ENCODE results near the gene ARMC6.

The ARMC6 gene

GRCh38 chr19:19064811-19065745 lies 31.7 kb downstream of the ARMC6 start:
- H3K4me3 ChIP-seq (ENCODE audit: low read depth, low read length): peak overlapping the region; percentile 69
- peak; percentile 49 for DNase-seq (ENCODE audit: low read depth)
- no peak for TF ChIP-seq CTCF (IDR thresholded peaks at IDR 0.05; ENCODE audit: low read depth, low read length)
- TF ChIP-seq MYC (IDR thresholded peaks at IDR 0.05; ENCODE audit: low read depth, low read length): no peak; the same call in 1 of the 2 replicates

DNA sequence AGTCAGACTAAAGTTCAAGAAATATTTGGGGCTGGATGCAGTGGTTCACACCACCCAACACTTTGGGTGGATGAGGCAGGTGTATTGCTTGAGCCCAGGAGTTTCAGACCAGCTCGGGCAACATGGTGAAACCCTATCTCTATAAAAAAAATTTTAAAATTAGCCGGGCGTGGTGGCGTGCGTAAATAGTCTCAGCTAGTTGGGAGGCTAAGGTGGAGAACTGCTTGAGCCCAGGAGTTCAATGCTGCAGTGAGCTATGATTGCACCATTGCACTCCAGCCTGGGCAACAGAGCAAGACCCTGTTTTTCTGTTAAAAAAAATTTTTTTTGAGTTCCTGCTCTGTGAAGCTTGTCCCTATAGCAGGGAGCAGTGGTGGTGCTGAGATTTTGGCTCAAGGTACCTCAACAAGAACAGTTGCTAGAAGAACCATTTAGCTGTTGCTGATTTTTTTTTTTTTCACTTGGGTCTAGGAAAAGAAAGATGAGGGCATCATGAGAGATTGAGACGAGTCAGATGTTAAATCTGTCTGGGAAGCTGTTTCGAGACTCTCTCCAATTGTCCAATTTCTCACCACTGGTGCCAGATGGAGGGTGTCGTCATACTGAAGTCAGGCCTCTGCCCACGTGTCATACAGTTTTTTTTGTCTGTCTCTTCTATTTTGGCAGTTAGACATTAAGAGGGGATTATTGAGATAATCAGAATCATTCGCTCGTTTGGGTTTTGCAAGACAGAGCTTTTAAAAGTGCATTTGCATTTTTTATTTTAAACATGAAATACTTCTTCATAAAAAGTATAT lies 34.1 kb downstream of the ARMC6 start:
- TF ChIP-seq POLR2A (IDR thresholded peaks at IDR 0.05; ENCODE audit: extremely low read depth, insufficient read length) (no peak), CTCF (IDR thresholded peaks at IDR 0.05; ENCODE audit: low read depth, low read length) (no peak), MAX (IDR thresholded peaks at IDR 0.05; ENCODE audit: low read depth, low read length) (no peak; the same call in 1 of the 2 replicates), MYC (IDR thresholded peaks at IDR 0.05; ENCODE audit: low read depth, low read length) (no peak)
- DNase-seq (ENCODE audit: low read depth): peak; percentile 48
- no peak overlapping the region for H3K4me3 ChIP-seq (ENCODE audit: low read depth, low read length)

DNA sequence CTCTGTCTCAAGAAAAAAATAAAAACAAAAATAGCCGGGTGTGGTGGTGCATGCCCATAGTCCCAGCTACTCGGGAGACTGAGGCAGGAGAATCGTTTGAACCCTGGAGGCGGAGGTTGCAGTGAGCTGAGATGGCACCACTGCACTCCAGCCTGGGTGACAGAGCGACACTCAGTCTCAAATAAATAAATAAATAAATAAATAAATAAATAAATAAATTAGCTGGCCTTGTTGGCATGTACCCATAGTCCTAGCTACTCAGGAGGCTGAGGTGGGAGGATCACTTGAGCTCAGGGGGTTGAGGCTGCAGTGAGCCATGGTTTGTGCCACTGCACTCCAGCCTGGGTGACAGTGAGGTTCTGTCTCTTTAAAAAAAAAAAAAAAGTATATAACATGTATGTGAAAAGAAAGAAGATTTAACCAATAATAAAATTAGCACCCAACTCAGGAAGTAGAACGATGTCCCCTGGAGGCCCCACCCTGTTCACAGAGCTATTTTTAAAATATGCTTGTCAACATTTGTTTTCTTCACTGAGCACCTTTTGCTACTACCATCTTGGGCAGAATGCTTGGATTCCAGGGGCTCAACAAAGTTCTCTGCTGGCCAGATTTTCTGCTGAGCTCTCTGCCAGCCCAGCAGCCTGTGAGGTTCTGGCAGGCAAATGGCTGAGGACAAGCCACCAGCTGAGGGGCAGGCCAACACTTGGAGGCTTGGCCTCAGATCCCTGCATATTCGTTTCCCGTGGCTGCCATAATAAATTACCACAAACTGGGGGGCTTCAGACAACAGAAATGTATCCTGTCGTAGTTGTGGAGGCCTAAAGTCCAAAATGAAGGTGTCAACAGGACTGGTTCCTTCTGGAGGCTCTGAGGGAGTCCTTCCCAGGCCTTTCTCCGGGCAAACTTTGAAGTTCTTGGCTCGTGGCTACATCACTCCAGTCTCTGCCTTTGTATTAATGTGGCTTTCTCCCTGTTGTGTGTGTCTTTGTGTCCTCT lies 35.6 kb downstream of the ARMC6 start:
- no peak for TF ChIP-seq CTCF (IDR thresholded peaks at IDR 0.05; ENCODE audit: low read depth, low read length)
- no peak for TF ChIP-seq MYC (IDR thresholded peaks at IDR 0.05; ENCODE audit: low read depth, low read length)
- TF ChIP-seq MAX (IDR thresholded peaks at IDR 0.05; ENCODE audit: low read depth, low read length): no peak
- TF ChIP-seq POLR2A (IDR thresholded peaks at IDR 0.05; ENCODE audit: extremely low read depth, insufficient read length): no peak
- DNase-seq (ENCODE audit: low read depth): no peak
- H3K4me3 ChIP-seq (ENCODE audit: low read depth, low read length): no peak overlapping the region

- TF ChIP-seq MAX (IDR thresholded peaks at IDR 0.05; ENCODE audit: low read depth, low read length) (no peak), MYC (IDR thresholded peaks at IDR 0.05; ENCODE audit: low read depth, low read length) (no peak), CTCF (IDR thresholded peaks at IDR 0.05; ENCODE audit: low read depth, low read length) (no peak), POLR2A (IDR thresholded peaks at IDR 0.05; ENCODE audit: extremely low read depth, insufficient read length) (no peak)
- no peak for DNase-seq (ENCODE audit: low read depth)
These were observed 38.5 kb downstream of the ARMC6 start for GRCh38 chr19:19071897-19072296.

DNA sequence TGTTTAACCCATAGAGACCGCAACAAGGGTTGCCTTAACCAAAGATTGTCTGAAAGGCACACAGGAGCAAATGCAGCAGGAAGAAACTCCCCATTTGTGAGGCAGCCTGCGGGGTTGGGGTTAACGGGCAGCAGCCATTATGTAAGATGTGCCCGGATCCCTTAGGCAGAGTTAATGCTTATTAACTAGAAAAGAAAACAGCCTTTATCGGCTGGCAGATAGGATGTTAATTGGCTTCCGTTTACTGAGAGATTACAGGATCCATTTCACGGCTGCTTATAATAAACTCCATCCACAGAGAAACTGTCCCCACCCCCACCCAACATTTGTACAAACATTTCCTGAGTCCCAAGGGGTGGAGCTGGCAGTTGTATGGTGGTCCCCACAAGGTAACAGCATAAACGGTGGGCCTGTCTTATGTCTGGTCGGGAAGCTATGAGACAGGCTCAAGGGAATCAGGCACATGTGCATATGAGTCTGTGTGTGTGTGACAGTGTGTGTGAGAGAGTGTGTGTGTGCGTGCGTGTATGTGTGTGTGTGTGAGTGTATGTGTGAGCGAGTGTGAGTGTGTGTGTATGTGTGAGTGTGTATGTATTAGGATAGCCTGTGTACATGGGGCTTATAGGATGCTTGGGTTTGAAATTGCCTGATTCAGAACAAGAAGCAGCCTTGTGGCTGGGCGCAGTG lies 40.9 kb downstream of the ARMC6 start:
- H3K4me3 ChIP-seq (ENCODE audit: low read depth, low read length): no peak overlapping the region
- TF ChIP-seq CTCF (IDR thresholded peaks at IDR 0.05; ENCODE audit: low read depth, low read length) (no peak), MYC (IDR thresholded peaks at IDR 0.05; ENCODE audit: low read depth, low read length) (no peak), POLR2A (IDR thresholded peaks at IDR 0.05; ENCODE audit: extremely low read depth, insufficient read length) (no peak), MAX (IDR thresholded peaks at IDR 0.05; ENCODE audit: low read depth, low read length) (no peak)
- DNase-seq (ENCODE audit: low read depth): peak; percentile 79

More at GRCh38 chr19:19071897-19072296, 38.5 kb downstream of the ARMC6 start:
- no peak overlapping the region for H3K4me3 ChIP-seq (ENCODE audit: low read depth, low read length)

All from NB4 (cell line).